GM15510 (cell line): Measurements from ENCODE around the gene NFE2L1.
A peak's percentile ranks its signal among the peaks of the same experiment; 100 is the strongest.

Source experiments
- POLR2A ChIP-seq: IDR thresholded peaks from 3 replicates; pipeline ENCODE4 v1.6.1; 2011; ENCODE audit warnings: borderline replicate concordance; ENCODE audit not compliant: insufficient read length; ENCODE audit errors: extremely low read depth

NFE2L1 gene

DNA sequence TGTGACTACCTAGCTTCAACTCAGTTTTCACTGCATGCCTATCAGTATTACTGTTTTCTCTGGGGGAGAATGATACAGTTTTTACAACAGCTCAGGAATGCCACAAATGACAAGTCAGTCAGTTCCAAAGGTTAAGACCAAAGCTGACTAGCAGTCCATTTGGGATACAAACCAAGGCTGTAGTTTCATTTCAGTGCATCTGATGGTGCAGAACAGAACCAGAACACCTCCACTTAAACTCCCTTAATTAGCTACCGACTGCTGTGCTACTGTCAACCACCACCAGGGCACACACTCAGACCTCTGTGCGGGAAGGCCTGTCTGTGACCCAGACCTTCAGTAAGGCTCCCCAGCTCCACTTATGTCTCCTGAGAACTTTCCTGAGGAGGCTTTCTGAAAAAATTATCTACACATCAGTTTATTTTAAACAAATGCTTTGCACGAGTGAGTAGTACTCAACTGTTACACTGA is 20.4 kb downstream of the NFE2L1 start:
- no peak for TF ChIP-seq POLR2A

DNA sequence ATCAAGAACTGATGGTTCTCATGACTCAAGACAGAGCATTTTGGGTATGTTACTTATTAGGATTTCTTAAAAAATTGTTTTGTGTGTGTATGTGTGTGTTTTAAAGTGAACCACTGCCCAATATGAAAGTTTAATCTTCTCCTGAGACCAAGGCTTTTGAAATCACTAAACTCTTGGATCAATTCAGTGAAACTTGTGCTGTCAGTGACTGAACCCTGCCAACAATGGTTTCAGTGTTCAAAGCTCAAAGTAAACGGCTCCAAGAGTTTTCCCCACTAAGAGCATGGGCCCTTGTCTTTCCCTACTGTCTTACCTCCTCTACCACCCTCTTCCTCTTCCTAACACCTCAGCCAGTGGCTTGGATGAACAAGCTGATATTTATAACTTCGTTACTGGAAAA is 22.0 kb downstream of the NFE2L1 start:
- TF ChIP-seq POLR2A: no peak

DNA sequence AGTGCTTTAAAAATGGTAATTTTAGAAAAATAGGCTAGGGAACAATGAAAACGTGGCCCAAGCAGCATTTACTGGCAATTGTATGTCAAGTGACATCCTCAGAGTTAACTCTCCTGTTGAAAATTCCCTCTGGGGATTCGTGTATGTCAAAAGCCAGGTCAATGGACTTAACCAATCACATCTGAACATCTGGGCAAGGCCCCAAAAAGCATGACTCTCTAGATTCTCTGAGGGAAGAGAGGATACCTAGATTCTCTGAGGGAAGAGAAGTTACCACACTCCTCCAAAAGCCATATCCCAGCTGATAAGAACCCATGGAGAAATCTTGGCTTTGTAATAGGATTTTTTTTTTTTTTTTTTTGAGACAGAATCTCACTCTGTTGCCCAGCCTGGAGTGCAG is 23.5 kb downstream of the NFE2L1 start:
- TF ChIP-seq POLR2A: no peak

DNA sequence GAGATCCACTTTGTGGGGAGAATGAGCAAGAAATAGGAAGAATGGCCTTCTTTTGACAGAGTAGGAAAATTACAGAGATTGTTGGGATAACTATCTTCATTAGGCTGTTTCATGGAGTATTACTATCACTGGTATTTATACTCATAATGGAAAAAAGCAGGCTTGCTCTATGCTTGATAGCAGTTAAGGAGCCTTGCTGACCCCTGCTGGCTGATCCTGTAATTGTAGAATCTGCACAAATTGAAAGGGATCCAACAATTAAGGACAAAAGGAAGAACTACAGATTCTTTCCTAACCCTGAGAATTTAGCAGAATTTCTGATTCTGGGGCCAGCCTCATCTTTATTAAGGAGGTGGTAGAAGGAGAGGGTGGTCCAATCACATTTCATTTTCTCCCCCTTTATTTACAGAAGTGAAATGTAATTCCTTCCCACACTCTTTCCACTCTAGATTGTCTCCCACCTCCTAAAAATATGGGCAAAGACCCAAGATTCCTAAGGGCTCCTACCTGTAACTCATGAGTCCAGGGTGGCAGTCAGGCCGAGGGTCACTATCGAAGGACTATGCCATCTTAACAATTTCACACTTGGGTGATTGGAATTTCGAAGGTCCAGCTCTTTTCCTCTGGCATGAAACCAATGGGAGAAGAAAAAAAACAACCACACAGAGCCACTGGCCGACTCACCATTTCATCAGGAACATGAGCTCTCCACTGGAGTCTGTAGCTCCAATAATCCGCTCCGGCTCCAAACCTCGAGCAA is 26.3 kb downstream of the NFE2L1 start:
- TF ChIP-seq POLR2A: no peak

DNA sequence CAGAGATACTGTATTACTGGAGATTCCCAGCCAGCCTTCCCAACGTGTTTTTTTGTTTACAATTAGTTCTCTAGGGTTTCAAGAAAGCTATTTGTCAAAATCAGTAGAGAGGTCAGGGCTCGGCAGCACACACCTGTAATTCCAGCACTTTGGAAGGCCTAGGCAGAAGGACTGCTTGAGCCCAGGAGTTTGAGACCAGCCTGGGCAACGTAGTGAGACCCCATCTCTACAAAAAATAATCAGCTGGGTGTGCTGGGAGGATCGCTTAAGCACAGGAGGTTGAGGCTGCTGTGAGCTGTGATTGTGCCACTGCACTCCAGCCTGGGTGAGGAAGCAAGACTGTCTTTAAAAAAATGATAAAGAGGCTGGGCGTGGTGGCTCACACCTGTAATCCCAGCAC is 33.7 kb downstream of the NFE2L1 start:
- TF ChIP-seq POLR2A: no peak

DNA sequence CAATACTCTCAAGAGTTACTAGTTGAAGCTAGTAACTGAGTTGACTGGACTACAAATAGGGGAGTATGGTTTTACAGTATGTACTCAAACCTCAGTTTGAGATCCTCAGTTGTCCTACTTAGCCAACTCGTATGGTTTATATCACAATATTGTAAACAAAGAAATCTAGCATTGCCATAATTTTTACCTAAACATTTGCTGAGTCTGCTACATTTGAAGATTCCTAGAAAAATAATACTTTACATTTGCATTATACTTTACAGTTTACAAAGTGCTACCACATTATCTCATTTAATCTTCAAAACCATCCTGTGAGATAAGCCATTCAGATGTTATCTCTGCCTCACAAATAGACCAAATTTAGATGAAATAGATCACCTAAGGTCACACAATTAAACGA is 36.8 kb downstream of the NFE2L1 start:
- no peak for TF ChIP-seq POLR2A

DNA sequence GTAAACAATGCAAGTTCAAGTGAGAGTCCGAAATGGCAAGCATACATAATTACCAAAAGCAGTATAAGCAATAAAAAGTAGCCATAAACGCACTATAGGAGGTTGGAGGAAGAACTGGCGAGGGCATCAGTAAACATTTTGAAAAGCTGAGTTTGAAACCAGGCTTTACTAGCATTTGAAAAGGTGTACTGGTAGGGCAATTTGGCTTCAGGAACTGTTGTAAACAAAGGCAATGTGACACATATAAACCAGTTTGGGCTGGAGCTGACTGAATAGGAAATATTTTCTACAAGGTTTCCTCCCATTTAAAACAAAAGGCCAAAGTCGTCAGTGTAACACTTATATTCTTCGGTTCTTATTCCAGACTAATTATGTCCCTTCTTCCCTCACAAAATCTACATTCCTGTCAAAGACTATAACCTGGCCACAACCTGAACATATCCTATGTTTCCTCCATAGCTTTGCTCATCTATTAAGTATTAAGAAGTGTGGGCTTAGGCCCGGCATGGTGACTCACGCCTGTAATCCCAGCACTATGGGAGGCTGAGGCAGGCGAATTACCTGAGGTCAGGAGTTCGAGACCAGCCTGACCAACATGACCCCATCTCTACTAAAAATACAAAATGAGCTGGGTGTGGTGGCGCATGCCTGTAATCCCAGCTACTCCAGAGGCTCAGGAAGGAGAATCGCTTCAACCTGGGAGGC is 45.3 kb downstream of the NFE2L1 start:
- no peak for TF ChIP-seq POLR2A

DNA sequence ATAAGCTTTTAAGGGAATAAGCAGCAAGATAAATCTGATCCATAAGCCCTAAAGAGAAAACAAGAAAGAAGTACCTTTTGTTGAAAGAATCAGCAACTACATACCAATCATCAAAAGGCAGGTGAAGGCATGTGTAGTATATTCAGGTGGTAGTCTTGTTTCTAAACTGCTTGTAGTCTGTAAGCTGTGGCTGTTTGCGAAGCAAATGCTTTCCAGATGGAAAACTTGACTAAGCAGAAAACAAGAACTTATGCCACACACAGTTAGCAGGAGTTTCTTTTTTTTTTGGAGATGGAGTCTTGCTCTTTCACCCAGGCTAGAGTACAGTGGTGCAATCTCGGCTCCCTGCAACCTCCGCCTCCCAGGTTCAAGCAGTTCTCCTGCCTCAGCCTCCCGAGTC is 47.5 kb downstream of the NFE2L1 start:
- no peak for TF ChIP-seq POLR2A

DNA sequence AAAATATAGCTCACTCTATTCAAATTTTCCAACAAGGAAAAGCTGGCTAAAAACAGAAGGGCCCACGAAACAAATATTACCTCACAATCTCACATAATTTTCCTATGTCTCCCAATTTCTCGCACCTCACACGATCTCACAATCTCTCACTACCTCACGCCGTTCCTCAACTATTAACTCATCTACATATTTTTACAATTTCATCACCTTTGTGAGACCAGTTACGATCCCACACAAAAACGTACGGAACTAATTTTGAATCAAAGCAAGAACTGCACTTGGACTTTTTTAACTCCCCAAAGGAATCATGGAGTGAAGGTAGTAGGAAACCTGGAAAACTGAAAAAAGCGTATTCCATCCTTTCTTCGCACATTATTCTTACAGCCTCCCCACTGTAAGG is 52.0 kb downstream of the NFE2L1 start:
- TF ChIP-seq POLR2A: no peak

DNA sequence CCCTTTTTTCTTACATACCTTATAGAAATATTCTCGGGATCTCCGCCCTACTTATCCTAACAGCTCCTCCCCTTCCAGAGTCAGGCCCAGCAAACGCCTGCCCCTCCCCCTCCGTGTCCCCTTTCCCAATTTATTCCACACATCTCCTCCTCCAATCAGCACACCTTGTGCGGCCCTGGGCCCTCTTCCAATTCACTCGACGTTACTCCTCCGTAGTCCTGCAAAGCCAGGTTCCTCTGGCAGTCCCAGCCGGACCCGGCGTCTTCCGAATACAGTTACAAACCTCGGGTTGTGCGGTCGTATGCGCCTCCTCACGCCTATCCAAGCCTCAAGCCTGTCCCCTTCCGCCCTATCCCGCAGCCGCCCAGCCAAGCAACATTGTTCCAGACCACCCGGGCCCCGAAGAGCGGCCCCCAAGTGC is 52.4 kb downstream of the NFE2L1 start:
- no peak for TF ChIP-seq POLR2A

DNA sequence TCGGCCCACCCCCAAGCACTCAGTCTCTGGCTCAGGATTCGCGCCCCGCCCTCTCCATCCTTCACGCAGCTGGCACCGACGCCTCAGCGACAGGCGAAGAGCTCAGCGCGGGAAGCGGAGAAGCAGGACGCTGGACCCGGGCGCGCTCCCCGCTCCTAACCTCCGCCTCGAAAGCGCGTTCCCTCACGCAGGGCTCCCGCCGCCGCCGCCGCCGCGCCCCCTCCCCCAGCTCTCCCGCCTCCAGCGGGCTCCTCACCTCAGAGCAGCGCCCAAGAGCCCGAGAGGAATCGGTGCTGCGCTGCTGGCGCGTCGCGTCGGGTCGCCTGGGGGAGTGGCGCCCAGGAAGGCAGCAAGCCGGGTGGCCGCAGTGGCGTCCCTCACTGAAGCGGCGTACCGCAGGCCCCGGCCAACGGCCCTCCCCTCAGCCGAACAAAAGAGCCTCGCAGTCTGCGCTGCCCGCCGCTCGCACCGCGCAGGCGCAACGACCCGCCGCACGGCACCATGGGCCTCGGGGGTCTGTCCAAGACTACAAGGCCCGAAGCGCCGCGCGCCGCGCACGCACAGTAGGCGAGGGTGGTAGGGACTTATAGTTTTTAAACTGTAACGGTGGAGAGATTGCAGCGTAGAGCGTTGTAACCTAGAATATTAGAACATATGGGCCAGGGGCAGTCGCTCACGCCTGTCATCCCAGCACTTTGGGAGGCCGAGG is 53.0 kb downstream of the NFE2L1 start, which contains the start of gene CBX1:
TSS of gene CBX1 (minus strand) at position 467 of the 709 bp plus-strand sequence. CDS start 24,474 bp downstream, outside the sequence.
- TF ChIP-seq POLR2A: peak; percentile 60

DNA sequence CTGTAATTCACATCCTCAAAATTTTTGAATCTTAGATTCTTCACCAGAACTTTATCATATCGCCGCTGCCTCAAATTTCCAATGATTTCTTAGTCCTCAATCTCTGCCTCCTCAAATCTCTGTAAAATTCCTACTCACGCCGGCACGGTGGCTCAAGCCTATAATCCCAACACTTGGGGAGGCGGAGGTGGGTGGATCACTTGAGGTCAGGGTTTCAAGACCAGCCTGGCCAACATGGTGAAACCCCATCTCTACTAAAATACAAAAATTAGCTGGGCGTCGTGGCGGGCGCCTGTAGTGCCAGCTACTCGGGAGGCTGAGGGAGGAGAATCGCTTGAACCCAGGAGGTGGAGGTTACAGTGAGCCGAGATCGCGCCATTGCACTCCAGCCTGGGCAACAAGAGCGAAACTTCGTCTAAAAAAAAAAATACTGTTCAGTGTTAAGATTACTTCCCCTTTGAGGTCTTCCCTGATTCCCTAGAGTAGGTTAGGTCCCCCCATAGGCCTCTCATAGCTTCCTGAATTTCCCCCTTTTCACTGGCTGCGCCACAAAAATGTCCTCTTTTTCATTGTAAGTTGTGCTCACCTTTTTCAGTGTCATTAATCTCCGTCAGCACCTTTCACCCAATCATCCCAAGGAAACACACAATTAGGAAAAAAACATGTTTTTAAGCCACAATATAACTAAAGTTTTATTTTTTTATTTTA is 54.0 kb downstream of the NFE2L1 start:
- no peak for TF ChIP-seq POLR2A

DNA sequence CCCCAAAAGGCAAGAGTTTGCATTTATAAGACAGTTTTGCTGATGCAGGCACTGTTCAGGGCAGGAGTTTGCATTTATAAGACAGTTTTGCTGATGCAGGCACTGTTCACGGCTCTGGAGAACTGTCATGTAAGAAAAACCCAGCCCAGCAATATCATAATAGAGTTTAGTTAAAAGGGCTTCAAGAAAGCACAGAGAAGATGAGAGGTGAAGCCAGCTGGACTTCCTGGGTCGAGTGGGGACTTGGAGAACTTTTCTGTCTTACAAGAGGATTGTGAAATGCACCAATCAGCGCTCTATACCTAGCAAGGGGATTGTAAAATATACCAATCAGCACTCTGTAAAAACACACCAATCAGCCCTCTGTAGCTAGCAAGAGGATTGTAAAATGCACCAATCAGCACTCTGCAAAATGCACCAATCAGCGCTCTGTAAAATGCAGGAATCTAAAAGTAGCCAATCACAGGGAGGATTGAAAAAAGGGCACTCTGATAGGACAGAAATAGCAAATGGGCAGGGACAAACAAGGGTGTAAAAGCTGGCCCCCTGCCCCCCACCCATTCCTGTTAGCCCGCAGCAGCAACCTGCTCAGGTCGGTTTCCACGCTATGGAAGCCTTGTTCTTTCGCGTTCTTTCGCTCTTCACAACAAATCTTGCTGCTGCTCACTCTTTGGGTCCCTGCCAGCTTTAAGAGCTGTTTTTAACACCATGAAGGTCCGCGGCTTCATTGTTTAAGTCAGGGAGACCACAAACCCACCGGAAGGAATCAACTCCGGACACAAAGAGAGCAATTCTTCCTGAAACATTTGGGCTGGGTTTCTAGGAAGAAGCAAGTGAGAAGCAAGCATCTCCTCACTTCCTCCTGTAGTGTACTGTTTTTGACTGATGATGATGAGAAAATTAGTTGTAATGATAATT is 54.9 kb downstream of the NFE2L1 start:
- no peak for TF ChIP-seq POLR2A

DNA sequence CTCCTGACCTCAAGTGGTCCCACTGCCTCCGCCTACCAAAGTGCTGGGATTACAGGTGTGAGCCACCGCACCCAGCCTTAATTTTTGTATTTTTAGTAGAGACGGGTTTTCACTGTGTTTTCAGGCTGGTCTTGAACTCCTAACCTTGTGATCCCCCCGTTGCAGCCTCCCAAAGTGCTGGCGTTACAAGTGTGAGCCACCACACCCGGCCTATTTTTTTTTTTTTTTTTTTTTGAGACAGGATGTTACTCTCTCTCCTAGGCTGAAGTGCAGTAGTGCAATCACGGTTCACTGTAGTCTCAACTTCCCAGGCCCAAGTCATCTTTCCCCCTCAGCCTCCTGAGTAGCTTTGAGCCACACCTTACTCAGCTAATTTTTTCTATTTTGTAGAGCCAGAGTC is 56.3 kb downstream of the NFE2L1 start:
- no peak for TF ChIP-seq POLR2A

DNA sequence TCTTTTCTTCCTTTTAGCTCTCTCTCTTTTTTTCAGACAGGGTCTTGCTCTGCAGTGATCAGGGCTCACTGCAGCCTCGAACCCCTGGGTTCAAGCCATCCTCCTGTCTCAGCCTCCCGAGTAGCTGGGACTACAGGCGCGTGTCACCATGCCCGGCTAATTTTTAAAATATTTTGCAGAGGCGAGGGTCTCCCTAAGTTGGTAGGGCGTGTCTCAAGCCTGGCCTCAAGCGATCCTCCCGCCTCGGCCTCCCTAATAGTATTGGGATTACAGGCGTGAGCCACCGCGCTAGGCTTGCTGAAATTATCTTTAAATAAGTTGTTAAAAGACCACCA is 58.6 kb downstream of the NFE2L1 start:
- TF ChIP-seq POLR2A: no peak
